Smooth muscle cell (in vitro differentiated cells): ENCODE results near the gene LRFN2. TPM values are rescaled to one million over a fixed set of nuclear protein-coding genes. Genes with fewer than 3 reads are reported as not detected.

Experiments used
- DNase-seq: peaks from one replicate; lab custom pipeline; 2025; ENCODE audit not compliant: unreplicated experiment; lab: John Stamatoyannopoulos, UW
- H2AFZ ChIP-seq: fragments of 200-600 bp; sonication (generic); 2 replicates; pipeline ENCODE4 v1.6.0; 2016; ENCODE audit warnings: antibody characterized with exemption, low read depth, mild to moderate bottlenecking
- H3F3A ChIP-seq: fragments of 200-600 bp; sonication (generic); 2 replicates; pipeline ENCODE4 v1.6.0; 2017; ENCODE audit warnings: antibody characterized with exemption, low read depth
- H3K27ac ChIP-seq: fragments of 200-600 bp; sonication (generic); 2 replicates; pipeline ENCODE4 v1.5.1; 2016; ENCODE audit warnings: low read depth, mild to moderate bottlenecking
- H3K27me3 ChIP-seq: fragments of 200-600 bp; sonication (generic); 2 replicates; pipeline ENCODE4 v1.6.1; 2016; ENCODE audit warnings: low read depth, mild to moderate bottlenecking
- H3K36me3 ChIP-seq: fragments of 200-600 bp; sonication (generic); 2 replicates; pipeline ENCODE4 v1.5.1; 2016; ENCODE audit warnings: low read depth
- H3K4me1 ChIP-seq: fragments of 200-600 bp; sonication (generic); 2 replicates; pipeline ENCODE4 v1.5.1; 2016; ENCODE audit warnings: low read depth
- H3K4me2 ChIP-seq: fragments of 200-600 bp; sonication (generic); 2 replicates; pipeline ENCODE4 v1.6.0; 2016; ENCODE audit warnings: mild to moderate bottlenecking
- H3K4me3 ChIP-seq: fragments of 200-600 bp; sonication (generic); 2 replicates; pipeline ENCODE4 v1.5.1; 2016; ENCODE audit warnings: mild to moderate bottlenecking
- H3K79me2 ChIP-seq: fragments of 200-600 bp; sonication (generic); 2 replicates; pipeline ENCODE4 v1.6.0; 2016; ENCODE audit warnings: low read depth, mild to moderate bottlenecking
- H3K9ac ChIP-seq: fragments of 200-600 bp; sonication (generic); 2 replicates; pipeline ENCODE4 v1.6.0; 2016; ENCODE audit warnings: low read depth
- H3K9me3 ChIP-seq: fragments of 200-600 bp; sonication (generic); replicated peaks from 2 replicates; pipeline ENCODE4 v1.5.1; 2016; ENCODE audit warnings: low read depth
- H4K20me1 ChIP-seq: fragments of 200-600 bp; sonication (generic); 2 replicates; pipeline ENCODE4 v1.6.0; 2016; ENCODE audit warnings: low read depth
- WGBS: methylation state at CpG from one replicate; pipeline ENCODE4 v1.1.7; 2016; ENCODE audit warnings: low lambda C conversion rate; 5-methylcytosine and 5-hydroxymethylcytosine counted together
- polyA plus RNA-seq: library from polyadenylated mRNA; unstranded; fragments of >200 nt; fragmentation: Nextera tagmentation; extraction: Ambion mirVana; gene quantifications from 2 replicates; pipeline ENCODE4 v1.2.1, GENCODE V29; 2016
- total RNA-seq: library from RNA; depleted of rRNA; stranded (reverse); fragments of >200 nt; gene quantifications from 2 replicates; pipeline ENCODE4 v1.2.3, GENCODE V29; 2014
- TF ChIP-seq, protein P1 (sequence below): fragments of 200-600 bp; sonication (generic); IDR thresholded peaks from 2 replicates; pipeline ENCODE4 v1.5.1; 2017; ENCODE audit warnings: borderline replicate concordance, mild to moderate bottlenecking, antibody characterized with exemption; ENCODE audit not compliant: insufficient read depth, poor library complexity, severe bottlenecking

LRFN2 gene
- total and polyA plus RNA-seq, 2 experiments from 2014 or later: 0.04 to 0.57 TPM

DNA sequence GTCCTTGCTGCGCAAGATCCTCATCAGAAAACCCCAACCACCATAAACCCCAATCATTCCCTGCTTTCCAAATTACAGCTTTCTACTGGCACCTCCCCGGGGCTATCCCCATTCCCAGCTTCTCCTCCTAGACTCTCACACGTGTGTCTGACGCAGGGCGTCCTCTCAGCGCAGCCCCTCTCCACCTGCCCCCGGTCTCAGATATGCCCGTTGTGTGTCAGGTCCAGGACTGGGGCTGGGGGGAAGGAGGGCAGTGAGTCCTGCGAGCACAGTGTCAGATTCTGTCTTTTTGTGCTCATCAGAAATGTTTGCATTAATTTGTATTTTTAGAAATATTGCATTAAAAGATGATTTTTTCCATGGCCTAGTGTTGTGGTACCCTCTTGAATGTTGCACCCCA, 48.6 kb downstream of the LRFN2 start:
- Histone ChIP-seq H3K4me2 (no peak overlapping the region), H3K9ac (no peak overlapping the region), H3K79me2 (no peaks in the 10 kb centered on the region), H4K20me1 (no peaks in the 10 kb centered on the region), H3K36me3 (no peaks in the 10 kb centered on the region), H3K9me3 (no peaks in the 10 kb centered on the region), H2AFZ (no peak overlapping the region), H3K4me1 (peaks cover 6% of the 10 kb centered on the region), H3K27ac (no peak overlapping the region), H3K27me3 (peaks cover 32% of the 10 kb centered on the region), H3K4me3 (no peak overlapping the region), H3F3A (no peaks in the 10 kb centered on the region)
- WGBS: 94% methylated on average over 9 of the region's 9 CpGs
- TF ChIP-seq, protein P1, sequence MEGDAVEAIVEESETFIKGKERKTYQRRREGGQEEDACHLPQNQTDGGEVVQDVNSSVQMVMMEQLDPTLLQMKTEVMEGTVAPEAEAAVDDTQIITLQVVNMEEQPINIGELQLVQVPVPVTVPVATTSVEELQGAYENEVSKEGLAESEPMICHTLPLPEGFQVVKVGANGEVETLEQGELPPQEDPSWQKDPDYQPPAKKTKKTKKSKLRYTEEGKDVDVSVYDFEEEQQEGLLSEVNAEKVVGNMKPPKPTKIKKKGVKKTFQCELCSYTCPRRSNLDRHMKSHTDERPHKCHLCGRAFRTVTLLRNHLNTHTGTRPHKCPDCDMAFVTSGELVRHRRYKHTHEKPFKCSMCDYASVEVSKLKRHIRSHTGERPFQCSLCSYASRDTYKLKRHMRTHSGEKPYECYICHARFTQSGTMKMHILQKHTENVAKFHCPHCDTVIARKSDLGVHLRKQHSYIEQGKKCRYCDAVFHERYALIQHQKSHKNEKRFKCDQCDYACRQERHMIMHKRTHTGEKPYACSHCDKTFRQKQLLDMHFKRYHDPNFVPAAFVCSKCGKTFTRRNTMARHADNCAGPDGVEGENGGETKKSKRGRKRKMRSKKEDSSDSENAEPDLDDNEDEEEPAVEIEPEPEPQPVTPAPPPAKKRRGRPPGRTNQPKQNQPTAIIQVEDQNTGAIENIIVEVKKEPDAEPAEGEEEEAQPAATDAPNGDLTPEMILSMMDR: no peak
- no peak for DNase-seq

DNA sequence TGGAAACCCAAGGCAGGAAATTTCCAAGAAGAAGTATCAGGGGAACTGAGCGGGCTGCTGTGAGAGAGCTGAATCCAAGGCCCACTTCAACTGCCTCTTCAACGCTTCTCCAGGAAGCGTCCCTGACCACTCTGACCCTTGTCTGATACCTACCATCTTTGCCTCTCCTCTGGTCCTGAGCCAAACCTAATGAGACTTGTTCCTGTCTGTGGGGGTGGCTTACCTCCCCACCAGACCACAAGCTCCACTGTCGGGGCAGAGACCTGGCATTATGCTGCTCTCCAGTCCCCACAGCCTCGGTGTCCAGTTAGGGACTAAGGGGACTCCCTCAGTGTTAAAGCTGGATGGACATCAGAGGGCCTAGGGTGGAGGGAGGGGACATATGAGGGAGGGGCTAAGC, 49.7 kb downstream of the LRFN2 start:
- Histone ChIP-seq H4K20me1 (no peaks in the 10 kb centered on the region), H3K27me3 (peaks cover 32% of the 10 kb centered on the region), H2AFZ (no peak overlapping the region), H3K9ac (no peak overlapping the region), H3K4me1 (peaks cover 4% of the 10 kb centered on the region), H3K4me3 (no peak overlapping the region), H3K79me2 (no peaks in the 10 kb centered on the region), H3K9me3 (no peaks in the 10 kb centered on the region), H3K27ac (no peak overlapping the region), H3F3A (no peaks in the 10 kb centered on the region), H3K36me3 (no peaks in the 10 kb centered on the region), H3K4me2 (no peak overlapping the region)
- no peak for DNase-seq
- 96% methylated on average over 5 of the region's 5 CpGs for WGBS
- TF ChIP-seq, protein P1: no peak

DNA sequence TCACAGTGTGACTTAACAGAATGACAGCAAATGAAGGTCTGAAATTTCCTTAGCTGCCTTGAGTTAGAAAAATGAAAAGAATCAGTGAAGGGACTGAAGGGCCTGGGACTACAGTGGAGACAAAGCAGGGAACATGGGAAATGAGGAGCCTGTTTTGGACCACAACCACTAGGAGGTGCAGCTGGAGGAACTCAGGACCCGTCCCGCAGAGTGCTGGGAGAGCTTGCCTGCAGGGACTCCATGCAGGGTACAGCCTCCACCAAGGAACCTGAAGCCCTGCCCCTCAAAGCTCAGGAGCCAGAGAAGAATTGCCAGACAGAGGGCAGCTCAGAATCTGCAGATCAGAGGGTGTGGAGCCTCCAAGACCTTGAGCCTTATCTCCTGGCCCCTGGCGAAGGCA, 50.7 kb downstream of the LRFN2 start:
- H3K27me3 ChIP-seq: peaks cover 24% of the 10 kb centered on the region
- H3K4me1 ChIP-seq: no peaks in the 10 kb centered on the region
- H3F3A ChIP-seq: no peaks in the 10 kb centered on the region
- no peak overlapping the region for H2AFZ ChIP-seq
- H3K9ac ChIP-seq: no peak overlapping the region
- WGBS: 53% methylated on average over 3 of the region's 3 CpGs
- H3K4me2 ChIP-seq: no peak overlapping the region
- no peaks in the 10 kb centered on the region for H4K20me1 ChIP-seq
- no peak for DNase-seq
- TF ChIP-seq, protein P1: no peak
- no peak overlapping the region for H3K27ac ChIP-seq
- no peak overlapping the region for H3K4me3 ChIP-seq
- no peaks in the 10 kb centered on the region for H3K9me3 ChIP-seq
- no peaks in the 10 kb centered on the region for H3K36me3 ChIP-seq
- H3K79me2 ChIP-seq: no peaks in the 10 kb centered on the region

DNA sequence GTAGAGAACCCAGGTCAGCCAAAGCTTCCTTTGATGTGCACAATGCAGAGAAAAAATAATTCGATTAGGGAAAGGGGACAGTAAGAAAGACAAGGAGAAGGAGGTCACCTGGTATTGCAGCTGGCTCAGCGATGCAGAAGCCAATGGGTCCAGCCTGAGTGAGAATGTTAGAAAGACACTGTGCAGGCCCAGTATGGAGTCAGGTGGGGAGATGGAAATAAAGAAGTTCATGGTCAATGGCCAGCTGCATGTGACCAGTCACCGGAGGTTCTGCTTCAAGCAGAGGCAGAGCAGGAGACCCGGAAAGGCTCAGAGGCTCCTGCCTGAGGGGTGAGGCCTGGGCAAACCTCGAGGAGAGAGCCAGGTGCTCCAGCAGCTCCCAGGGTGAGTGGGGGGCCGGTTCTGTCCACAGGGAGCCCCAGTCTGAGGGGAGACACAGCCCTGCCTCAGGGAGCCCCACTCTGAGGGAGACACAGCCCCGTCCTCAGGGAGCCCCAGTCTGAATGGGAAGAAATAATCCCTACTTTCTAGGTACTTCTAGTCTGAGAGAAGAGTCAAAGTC, 51.3 kb downstream of the LRFN2 start:
- no peak overlapping the region for H3K9ac ChIP-seq
- H3K9me3 ChIP-seq: no peaks in the 10 kb centered on the region
- H3K36me3 ChIP-seq: no peaks in the 10 kb centered on the region
- no peak overlapping the region for H3K4me3 ChIP-seq
- H3K4me1 ChIP-seq: no peaks in the 10 kb centered on the region
- TF ChIP-seq, protein P1: no peak
- no peak for DNase-seq
- H3K4me2 ChIP-seq: no peak overlapping the region
- no peaks in the 10 kb centered on the region for H3F3A ChIP-seq
- H3K27ac ChIP-seq: no peak overlapping the region
- H3K27me3 ChIP-seq: peaks cover 18% of the 10 kb centered on the region
- no peak overlapping the region for H2AFZ ChIP-seq
- H3K79me2 ChIP-seq: no peaks in the 10 kb centered on the region
- WGBS: 86% methylated on average over 7 of the region's 7 CpGs
- H4K20me1 ChIP-seq: no peaks in the 10 kb centered on the region
